Activated CD8-positive, alpha-beta memory T cell treated with anti-CD3 and anti-CD28 coated beads, Interleukin-2, amount 50 U/mL, for 1 hour (primary cell): ENCODE results near the gene CTCFL.

Source experiments
- DNase-seq: peaks from one replicate; pipeline ENCODE4 v3.0.0-alpha.2; 2020; ENCODE audit errors: extremely low read depth

The CTCFL gene

GRCh38 chr20:57464642-57465211, 60.2 kb downstream of the CTCFL start:
- no peak for DNase-seq

- DNase-seq: no peak
Measured at GRCh38 chr20:57462781-57463180, 62.2 kb downstream of the CTCFL start.

- no peak for DNase-seq
Measured at GRCh38 chr20:57461726-57462125, 63.2 kb downstream of the CTCFL start.

- no peak for DNase-seq
Measured at GRCh38 chr20:57460781-57461465, 64.0 kb downstream of the CTCFL start.

- DNase-seq: no peak
Measured at GRCh38 chr20:57459897-57460296, 65.0 kb downstream of the CTCFL start.

- DNase-seq: no peak
Measured at GRCh38 chr20:57459278-57459677, 65.7 kb downstream of the CTCFL start.

GRCh38 chr20:57458400-57459160, 66.4 kb downstream of the CTCFL start:
- no peak for DNase-seq

- no peak for DNase-seq
Measured at GRCh38 chr20:57457243-57458095, 67.5 kb downstream of the CTCFL start.

- DNase-seq: no peak
Measured at GRCh38 chr20:57456116-57456515, 68.8 kb downstream of the CTCFL start.

GRCh38 chr20:57455386-57455785, 69.6 kb downstream of the CTCFL start:
- DNase-seq: no peak

- no peak for DNase-seq
Measured at GRCh38 chr20:57451795-57452661, 72.9 kb downstream of the CTCFL start.

GRCh38 chr20:57451431-57451794, 73.5 kb downstream of the CTCFL start:
- no peak for DNase-seq

GRCh38 chr20:57450931-57451330, 74.0 kb downstream of the CTCFL start:
- DNase-seq: no peak

GRCh38 chr20:57450419-57450818, 74.5 kb downstream of the CTCFL start:
- no peak for DNase-seq

- DNase-seq: no peak
Measured at GRCh38 chr20:57449398-57450354, 75.3 kb downstream of the CTCFL start.

- no peak for DNase-seq
Measured at GRCh38 chr20:57448764-57449354, 76.1 kb downstream of the CTCFL start.
